ENCODE results near the gene LARP4. TPM values are rescaled to one million over a fixed set of nuclear protein-coding genes. Genes with fewer than 3 reads are reported as not detected.

Gene LARP4
- total and polyA plus RNA-seq, 9 of the 15 experiments (the other 6 are each of a cell fraction or from before 2014, with no cell fraction given), result 31.6 to 84.5 (median 52.4) TPM

GRCh38 chr12:50529345-50529744, 128.7 kb downstream of the LARP4 start:
- Histone ChIP-seq H3K36me3 (ENCODE audit: control insufficient read depth, insufficient read depth, low read length) (peaks cover 16% of the 10 kb centered on the region; the same call in 1 of the 3 replicates), H3K9me3 (replicated peaks; ENCODE audit: control insufficient read depth, insufficient read depth, low read depth, low read length) (peaks cover 3% of the 10 kb centered on the region; the same call in 1 of the 2 replicates), H3K9ac (ENCODE audit: insufficient read depth in 1 of 2, low read depth in 2 of 2, low read length in 2 of 2) (no peak overlapping the region), H3K79me2 (ENCODE audit: control insufficient read depth, insufficient read depth, low read length) (peaks cover 46% of the 10 kb centered on the region), H3K4me3 (no peak overlapping the region), H3K9me1 (ENCODE audit: control insufficient read depth, insufficient read depth, low read length) (no peaks in the 10 kb centered on the region), H3K27ac (ENCODE audit: extremely low read depth, low read depth, low read length) (no peak overlapping the region), H3K4me1 (replicated peaks in 1 of 2; ENCODE audit: control insufficient read depth in 2 of 2, insufficient read depth in 2 of 2, low read length in 2 of 2) (peaks cover 9 to 25% of the 10 kb centered on the region in 2 experiments; a peak in 3 of 5 replicates), H4K20me1 (replicated peaks; ENCODE audit: control insufficient read depth, insufficient read depth, low read length) (no peaks in the 10 kb centered on the region), H3K27me3 (ENCODE audit: control insufficient read depth in 2 of 2, insufficient read depth in 2 of 2, low read length in 2 of 2) (no peaks in the 10 kb centered on the region), H2AFZ (ENCODE audit: low read depth, low read length) (no peak overlapping the region), H3K4me2 (ENCODE audit: insufficient read depth, low read length) (no peak overlapping the region)
- no peak for ATAC-seq
- TF ChIP-seq MAFK (IDR thresholded peaks at IDR 0.05; ENCODE audit: low read length), result no peak
- no peak for TF ChIP-seq HNRNPH1 (optimal IDR thresholded peaks at IDR 0.05; ENCODE audit: low read depth, low read length)
- TF ChIP-seq GABPB2 (CRISPR knock-in tag; conservative IDR thresholded peaks at IDR 0.05), result no peak
- TF ChIP-seq HCFC1 (IDR thresholded peaks at IDR 0.05; ENCODE audit: low read depth, low read length), result no peak
- no peak for TF ChIP-seq ZNF217 (CRISPR knock-in tag; IDR thresholded peaks at IDR 0.05)
- TF ChIP-seq CHD2 (IDR thresholded peaks at IDR 0.05; ENCODE audit: low read depth, low read length), result no peak
- no peak for TF ChIP-seq MECOM (CRISPR knock-in tag; IDR thresholded peaks at IDR 0.05)
- TF ChIP-seq HIVEP1 (CRISPR knock-in tag; IDR thresholded peaks at IDR 0.05), result no peak
- in situ Hi-C loops (cut with MboI), result no loop called here
- WGBS (ENCODE audit: insufficient coverage, low coverage, missing lambda C conversion rate), result 82% methylated on average over 3 of the region's 3 CpGs
- no peak for FAIRE-seq
- BruUV-seq (replicated peaks), result no TSS peak
- intact Hi-C loops (cut with micrococcal nuclease), result no loop called here
- no peak for DNase-seq (ENCODE audit: extremely low read depth in 1 of 4, low spot score in 3 of 4)
- POLR2A ChIA-PET, result interaction anchor here (1.6 kb wide), 1 partner anchor 9 kb away, joined by 6 read pairs; no protein-coding TSS in a partner anchor
- CTCF ChIA-PET (ENCODE audit: low intra/inter-chr PET ratio), result no interaction called here

Other genes starting within 250 kb of the LARP4 start
- gene CERS5, start 233.5 kb upstream of the LARP4 start, total RNA-seq (2014; rRNA removed), result 14.4 and 19.3 TPM in 2 replicates
- 17.8 and 21.2 TPM in 2 replicates for gene CERS5, start 233.5 kb upstream of the LARP4 start, total RNA-seq (2014; rRNA removed; fragmentation: Illumina TruSeq; extraction: Trizol)
- gene CERS5, start 233.5 kb upstream of the LARP4 start, total RNA-seq (2015; rRNA removed; fragmentation: Illumina TruSeq; extraction: Trizol), result 14.1 and 15.4 TPM in 2 replicates
- gene CERS5, start 233.5 kb upstream of the LARP4 start, total RNA-seq (2021), result 21.0 and 24.3 TPM in 2 replicates
- 41.9 and 47.5 TPM in 2 replicates for gene CERS5, start 233.5 kb upstream of the LARP4 start, polyA plus RNA-seq (2011; rRNA removed)
- 21.3 and 23.4 TPM in 2 replicates for gene CERS5, start 233.5 kb upstream of the LARP4 start, polyA plus RNA-seq (2014; fragmentation: Illumina TruSeq; extraction: Trizol)
- 1 to 10 TPM; 6.1 to 8.7 TPM for gene CERS5, start 233.5 kb upstream of the LARP4 start, polyA plus RNA-seq (2014; fragmentation: Nextera tagmentation; extraction: Ambion mirVana)
- gene CERS5, start 233.5 kb upstream of the LARP4 start, polyA plus RNA-seq (2014; rRNA removed), result 25.2 and 32.5 TPM in 2 replicates
- gene LIMA1, start 117.4 kb upstream of the LARP4 start, total RNA-seq (2014; rRNA removed), result 24.7 and 28.3 TPM in 2 replicates
- gene LIMA1, start 117.4 kb upstream of the LARP4 start, total RNA-seq (2014; rRNA removed; fragmentation: Illumina TruSeq; extraction: Trizol), result 31.5 and 41.1 TPM in 2 replicates
- gene LIMA1, start 117.4 kb upstream of the LARP4 start, total RNA-seq (2015; rRNA removed; fragmentation: Illumina TruSeq; extraction: Trizol), result 22.5 and 24.4 TPM in 2 replicates
- gene LIMA1, start 117.4 kb upstream of the LARP4 start, total RNA-seq (2021), result 22.7 and 24.2 TPM in 2 replicates
- 24.0 and 37.8 TPM in 2 replicates for gene LIMA1, start 117.4 kb upstream of the LARP4 start, polyA plus RNA-seq (2011; rRNA removed)
- 34.0 and 37.0 TPM in 2 replicates for gene LIMA1, start 117.4 kb upstream of the LARP4 start, polyA plus RNA-seq (2014; fragmentation: Illumina TruSeq; extraction: Trizol)
- gene LIMA1, start 117.4 kb upstream of the LARP4 start, polyA plus RNA-seq (2014; fragmentation: Nextera tagmentation; extraction: Ambion mirVana), result 10 to 100 TPM; 20.2 to 23.7 TPM
- gene LIMA1, start 117.4 kb upstream of the LARP4 start, polyA plus RNA-seq (2014; rRNA removed), result 24.8 and 27.3 TPM in 2 replicates
- gene FAM186A, start 4.3 kb upstream of the LARP4 start, total RNA-seq (2014; rRNA removed), result not detected in 2 replicates
- not detected in 2 replicates for gene FAM186A, start 4.3 kb upstream of the LARP4 start, total RNA-seq (2014; rRNA removed; fragmentation: Illumina TruSeq; extraction: Trizol)
- gene FAM186A, start 4.3 kb upstream of the LARP4 start, total RNA-seq (2015; rRNA removed; fragmentation: Illumina TruSeq; extraction: Trizol), result under 0.01 TPM in 1 of 2 replicates, not detected in the other
- not detected in 2 replicates for gene FAM186A, start 4.3 kb upstream of the LARP4 start, total RNA-seq (2021)
- not detected in 2 replicates for gene FAM186A, start 4.3 kb upstream of the LARP4 start, polyA plus RNA-seq (2011; rRNA removed)
- not detected in 2 replicates for gene FAM186A, start 4.3 kb upstream of the LARP4 start, polyA plus RNA-seq (2014; fragmentation: Illumina TruSeq; extraction: Trizol)
- under 1 TPM; 0.04 to 0.07 TPM for gene FAM186A, start 4.3 kb upstream of the LARP4 start, polyA plus RNA-seq (2014; fragmentation: Nextera tagmentation; extraction: Ambion mirVana)
- gene FAM186A, start 4.3 kb upstream of the LARP4 start, polyA plus RNA-seq (2014; rRNA removed), result not detected in 2 replicates
- gene DIP2B, start 104.1 kb downstream of the LARP4 start, total RNA-seq (2014; rRNA removed), result 12.1 and 14.8 TPM in 2 replicates
- 18.8 and 21.2 TPM in 2 replicates for gene DIP2B, start 104.1 kb downstream of the LARP4 start, total RNA-seq (2014; rRNA removed; fragmentation: Illumina TruSeq; extraction: Trizol)
- gene DIP2B, start 104.1 kb downstream of the LARP4 start, total RNA-seq (2015; rRNA removed; fragmentation: Illumina TruSeq; extraction: Trizol), result 19.9 and 20.3 TPM in 2 replicates
- gene DIP2B, start 104.1 kb downstream of the LARP4 start, total RNA-seq (2021), result 22.9 and 23.7 TPM in 2 replicates
- gene DIP2B, start 104.1 kb downstream of the LARP4 start, polyA plus RNA-seq (2011; rRNA removed), result 20.5 and 26.1 TPM in 2 replicates
- gene DIP2B, start 104.1 kb downstream of the LARP4 start, polyA plus RNA-seq (2014; fragmentation: Illumina TruSeq; extraction: Trizol), result 18.8 and 21.0 TPM in 2 replicates
- 1 to 10 TPM; 4.6 to 5.8 TPM for gene DIP2B, start 104.1 kb downstream of the LARP4 start, polyA plus RNA-seq (2014; fragmentation: Nextera tagmentation; extraction: Ambion mirVana)
- gene DIP2B, start 104.1 kb downstream of the LARP4 start, polyA plus RNA-seq (2014; rRNA removed), result 11.7 and 13.4 TPM in 2 replicates